Fibroblast of skin of back (primary cell): ENCODE results near the gene BTNL8. TPM values are rescaled to one million over a fixed set of nuclear protein-coding genes. Genes with fewer than 3 reads are reported as not detected.

ENCODE experiments used
- DNase-seq: peaks from one replicate; pipeline ENCODE4 v3.0.0-alpha.2; 2013
- polyA plus RNA-seq, 2 experiments: library from polyadenylated mRNA; unstranded; fragments of 120-200 nt; gene quantifications; one replicate each; pipeline ENCODE4 v1.2.1, GENCODE V29; 2013; ENCODE audit not compliant: insufficient read length in 2 of 2

BTNL8 gene, protein sequence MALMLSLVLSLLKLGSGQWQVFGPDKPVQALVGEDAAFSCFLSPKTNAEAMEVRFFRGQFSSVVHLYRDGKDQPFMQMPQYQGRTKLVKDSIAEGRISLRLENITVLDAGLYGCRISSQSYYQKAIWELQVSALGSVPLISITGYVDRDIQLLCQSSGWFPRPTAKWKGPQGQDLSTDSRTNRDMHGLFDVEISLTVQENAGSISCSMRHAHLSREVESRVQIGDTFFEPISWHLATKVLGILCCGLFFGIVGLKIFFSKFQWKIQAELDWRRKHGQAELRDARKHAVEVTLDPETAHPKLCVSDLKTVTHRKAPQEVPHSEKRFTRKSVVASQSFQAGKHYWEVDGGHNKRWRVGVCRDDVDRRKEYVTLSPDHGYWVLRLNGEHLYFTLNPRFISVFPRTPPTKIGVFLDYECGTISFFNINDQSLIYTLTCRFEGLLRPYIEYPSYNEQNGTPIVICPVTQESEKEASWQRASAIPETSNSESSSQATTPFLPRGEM
- polyA plus RNA-seq (2013, experiment 1 of 2; ENCODE audit: insufficient read length), result not detected
- polyA plus RNA-seq (2013, experiment 2 of 2; ENCODE audit: insufficient read length), result not detected

DNA sequence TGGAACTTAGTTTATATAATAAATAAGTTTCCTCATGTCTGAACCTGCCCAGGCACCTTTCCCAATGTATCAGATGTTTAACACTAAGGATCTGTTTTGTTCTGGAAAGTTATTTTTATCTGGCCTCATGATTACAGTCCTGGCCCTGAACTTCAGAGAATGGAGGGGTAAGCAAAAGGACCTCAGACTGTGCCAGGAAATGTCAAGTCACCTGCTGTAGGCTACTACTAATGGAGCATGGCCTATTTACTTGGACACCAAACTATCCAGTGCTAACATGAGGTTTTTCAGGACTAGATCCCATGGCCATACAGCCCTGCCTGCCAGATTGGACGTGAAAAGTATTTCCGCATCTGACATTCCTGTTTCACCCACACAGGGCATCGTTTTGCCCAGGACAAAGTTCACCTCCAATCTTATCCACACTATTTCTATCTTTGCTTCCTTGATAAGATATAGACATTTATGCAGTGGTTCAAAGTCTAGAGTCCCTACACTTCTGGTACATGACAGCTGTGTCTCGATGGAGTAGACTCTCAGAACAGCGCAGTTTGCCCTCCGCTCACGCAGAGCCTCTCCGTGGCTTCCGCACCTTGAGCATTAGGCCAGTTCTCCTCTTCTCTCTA, at the start of gene BTNL8:
Gene BTNL8, plus strand, starts transcription at position 539 of the 626 bp plus-strand sequence. CDS start 152 bp downstream, outside the sequence.
- DNase-seq, result no peak

DNA sequence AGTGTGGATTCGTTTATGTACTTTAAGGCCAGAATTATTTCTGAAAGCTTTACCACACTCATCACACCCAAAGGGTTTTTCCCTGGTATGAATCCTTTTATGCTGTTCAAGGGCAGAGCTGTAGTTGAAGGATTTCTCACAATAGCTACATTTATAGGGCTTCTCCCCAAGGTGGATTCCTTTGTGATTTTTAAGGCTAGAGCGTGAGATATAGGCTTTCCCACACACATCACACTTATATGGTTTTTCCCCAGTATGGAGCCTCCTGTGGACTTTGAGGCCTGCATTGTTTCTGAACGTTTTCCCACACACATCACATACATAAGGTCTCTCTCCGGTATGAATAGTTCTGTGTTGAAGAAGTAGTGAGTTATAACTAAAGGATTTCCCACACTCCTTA, 49.1 kb upstream of the BTNL8 start:
- DNase-seq, result no peak

DNA sequence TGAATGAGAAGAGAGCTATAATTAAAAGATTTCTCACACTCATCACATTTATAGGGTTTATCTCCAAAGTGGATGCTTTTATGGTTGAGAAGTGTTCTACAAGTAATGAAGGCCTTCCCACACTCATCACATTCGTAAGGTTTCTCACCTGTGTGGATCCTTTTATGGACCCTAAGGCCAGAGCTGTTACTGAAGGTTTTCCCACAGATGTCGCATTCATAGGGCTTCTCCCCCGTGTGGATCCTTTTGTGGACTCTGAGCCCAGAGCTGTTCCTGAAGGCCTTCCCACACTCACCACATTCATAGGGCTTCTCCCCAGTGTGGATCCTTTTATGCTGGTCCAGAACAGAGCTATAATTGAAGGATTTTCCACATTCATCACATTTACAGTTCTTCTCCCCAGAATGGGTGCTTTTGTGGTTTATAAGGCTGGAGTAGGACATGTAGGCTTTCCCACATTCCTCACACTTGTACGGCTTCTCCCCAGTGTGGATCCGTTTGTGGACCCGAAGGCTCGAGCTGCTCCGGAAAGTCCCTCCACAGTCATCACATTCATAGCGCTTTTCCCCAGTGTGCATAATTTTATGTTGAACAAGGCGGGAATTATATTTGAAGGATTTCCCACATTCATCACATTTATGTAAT, 48.4 kb upstream of the BTNL8 start:
- no peak for DNase-seq

DNA sequence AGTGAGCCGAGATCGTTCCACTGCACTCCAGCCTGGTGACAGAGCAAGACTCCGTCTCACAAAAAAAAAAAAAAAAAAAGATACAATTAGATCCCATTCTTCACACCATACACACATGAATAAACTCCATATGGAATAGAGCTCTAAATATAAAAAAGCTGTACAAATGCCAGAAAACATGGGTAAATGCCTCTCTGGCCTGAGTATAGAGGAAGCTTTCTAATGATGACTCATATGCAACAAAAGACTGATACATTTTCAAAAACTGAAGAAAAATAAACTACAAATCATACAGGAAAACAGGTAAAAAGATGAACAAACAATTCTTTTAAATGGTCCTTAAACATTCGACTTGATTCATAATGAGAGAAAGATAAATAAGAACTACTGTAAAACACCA, 46.5 kb upstream of the BTNL8 start:
- no peak for DNase-seq

DNA sequence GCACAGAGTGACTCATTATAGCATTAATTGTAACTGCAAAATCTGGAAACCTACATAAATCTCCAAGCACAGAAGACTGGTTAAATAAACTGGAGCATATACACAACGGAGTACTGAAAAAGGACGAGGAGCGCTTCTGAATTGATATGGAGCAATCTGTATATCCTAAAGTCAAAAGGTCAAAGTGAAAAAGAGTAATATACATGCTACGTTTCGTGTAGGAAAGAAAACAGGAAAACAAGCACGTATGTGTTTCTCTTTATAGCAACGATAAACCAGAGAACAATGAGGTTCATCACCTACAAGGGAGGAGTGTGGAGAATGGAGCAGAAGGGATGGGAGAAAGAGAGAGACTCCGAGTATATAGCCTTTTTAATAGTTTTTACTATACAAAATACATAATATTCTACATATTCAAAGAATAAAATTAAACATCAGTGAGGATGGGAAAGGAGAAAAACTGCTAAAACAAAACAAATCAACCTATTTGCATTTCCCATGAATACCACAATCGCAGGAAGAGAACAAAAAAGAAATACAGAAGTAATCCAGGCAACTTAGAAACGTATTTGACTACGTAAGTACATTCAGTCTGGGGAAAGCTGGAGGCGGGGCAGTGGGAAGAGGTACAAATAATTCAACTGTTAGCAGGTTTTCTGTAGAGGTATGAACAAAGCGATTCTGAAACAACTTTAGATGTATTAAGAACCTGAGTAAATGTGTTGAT, 45.7 kb upstream of the BTNL8 start:
- DNase-seq, result no peak

DNA sequence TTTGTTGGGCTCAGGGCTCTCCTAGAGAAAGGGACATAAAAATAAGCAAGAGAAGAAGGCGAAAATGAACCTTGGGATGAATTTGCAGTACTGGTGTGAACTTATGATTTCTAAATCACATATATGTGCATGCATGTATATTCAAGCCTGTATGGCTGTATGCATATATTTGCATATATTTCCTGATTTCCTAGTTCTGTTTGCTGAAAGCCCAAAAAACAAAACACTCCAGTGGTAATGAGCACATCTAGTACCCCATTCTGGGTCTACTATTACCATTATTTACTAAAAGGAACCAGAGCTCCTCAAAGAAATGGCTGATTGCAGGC, 45.1 kb upstream of the BTNL8 start:
- no peak for DNase-seq

DNA sequence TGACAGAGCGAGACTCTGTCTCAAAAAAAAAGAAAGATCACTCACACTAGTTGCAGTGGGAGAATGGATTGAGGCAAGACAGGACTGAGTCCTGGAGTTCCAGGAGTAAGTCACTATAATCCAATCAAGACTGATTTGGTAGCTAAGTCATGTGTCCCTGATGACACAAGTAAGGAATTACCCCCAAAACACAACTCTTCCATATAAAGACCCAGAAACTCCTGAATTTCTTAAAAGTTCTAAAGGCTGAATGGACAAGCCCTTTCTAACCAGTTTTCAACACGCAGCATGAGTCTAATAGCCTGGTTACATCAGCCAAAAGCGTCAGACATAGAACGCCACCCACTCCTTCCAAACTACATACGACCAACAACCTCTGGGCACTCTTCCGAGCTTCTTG, 40.4 kb upstream of the BTNL8 start:
- DNase-seq, result no peak

DNA sequence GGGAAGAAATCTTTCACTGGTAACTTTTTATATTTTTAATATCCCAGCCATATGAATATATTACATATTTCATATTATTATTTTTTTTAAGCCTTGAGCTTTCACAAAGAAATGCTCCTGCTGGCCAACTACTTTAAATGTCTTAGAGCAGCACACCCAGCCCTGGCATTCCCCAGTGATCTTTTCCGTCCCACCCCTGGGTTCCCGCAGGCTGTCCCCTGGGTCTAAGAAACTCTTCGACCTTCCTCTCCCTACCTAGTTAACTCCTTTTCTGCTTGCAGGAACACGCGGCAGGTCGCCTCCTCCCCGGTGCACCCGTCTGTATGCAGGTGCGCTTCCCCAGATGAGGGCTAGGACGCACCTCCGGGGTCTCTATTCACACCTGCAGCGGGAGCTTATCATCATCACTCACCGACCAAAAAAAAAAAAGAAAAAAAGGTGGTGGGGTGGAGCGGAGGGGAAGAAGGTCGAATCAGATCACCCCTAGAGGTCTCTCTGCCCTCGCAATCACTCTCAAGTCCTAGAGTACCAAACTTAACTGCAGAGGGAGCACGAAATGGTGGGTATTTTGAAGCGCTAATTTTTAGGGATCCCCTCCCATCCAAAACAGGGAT, 38.6 kb upstream of the BTNL8 start:
- peak; percentile 50 for DNase-seq

DNA sequence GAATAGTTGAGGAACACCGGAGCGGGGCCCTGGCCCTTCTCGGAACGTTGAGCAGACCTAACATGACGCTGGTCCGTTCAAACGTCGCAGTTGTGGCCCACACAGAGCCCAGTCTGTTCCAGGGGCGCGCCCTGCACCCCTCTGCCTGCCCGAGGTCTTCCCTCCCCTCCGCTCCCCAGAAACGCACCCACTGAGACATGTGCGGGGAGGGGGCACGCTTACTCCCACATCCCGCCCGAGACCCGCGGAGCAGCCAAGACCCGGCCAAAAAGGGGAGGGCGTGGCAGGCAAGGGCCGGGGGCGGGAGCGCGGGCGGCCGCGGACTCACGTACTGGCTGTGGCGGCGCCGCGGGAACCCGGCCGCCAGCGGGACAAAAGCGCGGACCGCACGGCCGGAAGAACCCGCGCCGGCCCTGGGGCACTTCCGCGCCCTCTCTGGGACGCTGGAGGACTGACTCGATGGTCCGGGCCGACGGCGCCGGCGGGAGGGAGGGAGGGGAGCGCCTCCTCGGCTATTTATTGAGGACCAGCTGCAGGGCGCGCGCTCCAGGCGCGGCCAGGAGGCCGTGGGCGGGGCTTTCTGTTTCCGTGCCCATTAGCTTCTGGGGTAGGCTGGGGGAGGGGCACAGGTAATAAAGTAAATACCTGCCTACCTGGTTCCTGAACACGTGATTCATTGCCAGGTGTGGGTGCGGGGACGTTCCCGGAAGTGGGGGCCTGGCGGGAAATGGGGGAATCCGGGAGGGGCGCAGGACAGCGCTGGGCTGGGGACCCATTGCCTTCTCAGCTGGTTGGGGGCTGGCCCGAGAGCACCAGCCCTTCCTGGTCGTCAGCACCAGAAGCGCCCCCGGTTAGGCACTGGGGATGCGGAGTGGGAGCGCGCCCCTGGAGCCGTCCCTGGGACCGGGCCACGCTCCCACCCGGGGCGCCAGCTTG, 37.8 kb upstream of the BTNL8 start, which contains the start of gene ZFP62:
Gene ZFP62, minus strand, starts transcription at position 390 of the 936 bp plus-strand sequence. Its CDS starts 57 bp downstream, at position 333.
- DNase-seq, result peak; percentile 92

DNA sequence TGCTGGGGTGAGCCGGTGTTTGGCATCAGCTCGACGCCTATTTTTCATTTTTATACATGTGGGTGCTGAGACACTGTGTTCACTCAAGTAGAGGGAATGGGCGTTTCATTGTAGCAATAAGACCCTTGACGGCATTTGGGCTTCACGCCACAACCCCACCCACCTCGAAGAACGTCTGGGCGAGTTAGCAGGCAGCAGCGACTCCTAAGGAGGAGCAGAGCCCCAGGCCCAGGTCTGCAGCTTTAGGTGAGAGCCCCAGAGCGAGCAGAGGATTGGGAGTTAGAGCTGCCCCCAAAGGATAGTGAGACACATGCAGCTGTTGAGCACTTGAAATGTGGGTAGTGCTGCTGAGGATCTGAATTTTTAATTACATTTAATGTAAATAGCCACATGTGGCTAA, 36.3 kb upstream of the BTNL8 start:
- no peak for DNase-seq

DNA sequence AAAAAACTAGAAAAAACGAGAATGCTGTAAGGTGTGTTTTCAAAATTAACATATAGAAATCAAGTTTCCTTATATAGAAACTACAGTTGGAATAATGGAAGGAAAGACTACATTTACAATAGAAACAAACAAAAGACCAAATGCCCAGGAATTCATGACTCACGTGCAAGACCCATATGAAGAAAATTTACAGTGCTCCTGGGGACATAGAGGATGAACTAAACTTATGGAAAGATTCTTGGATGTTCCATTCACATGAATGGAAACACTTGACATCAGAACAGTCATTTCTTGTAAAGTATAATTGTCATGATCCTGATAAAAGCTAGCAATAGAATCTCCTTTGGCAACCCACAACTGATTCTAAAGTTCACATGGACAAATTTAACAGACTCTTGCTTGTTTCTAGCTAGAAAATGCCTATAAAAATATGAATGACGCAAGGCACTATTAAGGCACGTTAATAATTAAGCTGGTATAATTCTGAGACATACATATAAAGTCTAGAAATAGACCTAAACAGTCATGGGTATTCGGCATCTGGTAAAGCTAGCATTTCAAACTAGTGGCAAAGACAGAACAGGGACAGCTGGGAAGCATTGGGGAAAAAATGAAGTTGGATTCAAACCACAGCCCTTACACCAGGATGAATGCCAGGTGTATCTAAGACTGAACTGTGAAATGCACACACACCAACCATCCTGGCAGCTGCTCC, 32.8 kb upstream of the BTNL8 start:
- DNase-seq, result peak; percentile 31

DNA sequence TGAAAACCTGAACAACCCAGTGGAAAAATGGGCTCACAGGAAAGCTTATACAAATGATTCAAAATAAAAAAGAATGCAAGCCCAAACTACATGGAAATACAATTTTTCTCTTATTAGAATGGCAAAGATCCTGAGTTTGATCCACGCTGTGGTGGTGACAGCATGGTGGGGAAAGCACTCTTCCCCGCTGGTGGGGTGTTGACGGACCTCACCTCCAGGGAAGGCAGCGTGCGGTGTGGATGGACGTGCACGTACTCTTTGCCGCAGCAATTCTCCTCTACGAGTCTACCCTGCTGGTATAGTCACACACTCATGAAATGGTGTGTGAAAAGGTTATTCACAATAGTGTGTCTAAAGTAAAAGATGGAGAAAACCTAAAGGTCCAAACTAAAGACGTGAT, 32.0 kb upstream of the BTNL8 start:
- no peak for DNase-seq

DNA sequence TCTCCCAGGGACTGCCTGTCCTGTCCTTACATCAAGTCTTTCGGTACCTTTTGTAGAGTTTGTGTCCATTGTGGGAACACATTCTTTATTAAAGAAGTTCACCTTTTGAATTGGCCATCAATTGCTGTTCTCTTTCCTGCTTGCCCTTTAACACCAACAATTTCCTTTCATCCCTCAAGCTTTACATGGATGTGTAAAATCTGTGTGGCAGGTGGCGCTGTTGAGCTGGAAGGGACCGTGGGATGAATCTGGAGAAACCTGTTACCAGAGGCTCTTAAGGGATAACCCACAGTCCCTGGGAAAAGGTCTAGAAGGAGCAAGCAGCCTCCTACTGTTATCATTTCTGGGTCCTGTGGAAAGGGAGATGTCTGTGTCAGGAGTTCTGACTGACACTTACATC, 30.0 kb upstream of the BTNL8 start:
- DNase-seq, result peak; percentile 66

DNA sequence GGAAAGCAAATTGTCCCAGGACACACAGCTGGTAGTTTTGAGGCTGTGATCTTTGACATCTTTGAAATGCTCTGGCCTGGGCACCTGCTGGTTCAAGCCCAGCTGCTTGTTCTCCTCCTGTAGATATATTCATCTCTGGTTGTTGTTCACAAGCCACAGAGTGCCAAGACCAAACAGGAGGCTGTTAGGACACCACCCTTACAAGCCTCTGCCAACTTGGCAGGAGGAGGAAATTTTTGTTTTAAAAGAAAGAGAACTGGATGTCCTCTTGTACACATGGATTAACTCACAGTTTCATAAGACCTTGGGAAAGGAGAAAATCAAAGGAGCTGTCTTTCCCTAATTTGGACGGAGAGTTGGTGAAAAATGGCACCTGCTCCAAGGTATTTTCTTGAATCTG, 29.4 kb upstream of the BTNL8 start:
- DNase-seq, result no peak

DNA sequence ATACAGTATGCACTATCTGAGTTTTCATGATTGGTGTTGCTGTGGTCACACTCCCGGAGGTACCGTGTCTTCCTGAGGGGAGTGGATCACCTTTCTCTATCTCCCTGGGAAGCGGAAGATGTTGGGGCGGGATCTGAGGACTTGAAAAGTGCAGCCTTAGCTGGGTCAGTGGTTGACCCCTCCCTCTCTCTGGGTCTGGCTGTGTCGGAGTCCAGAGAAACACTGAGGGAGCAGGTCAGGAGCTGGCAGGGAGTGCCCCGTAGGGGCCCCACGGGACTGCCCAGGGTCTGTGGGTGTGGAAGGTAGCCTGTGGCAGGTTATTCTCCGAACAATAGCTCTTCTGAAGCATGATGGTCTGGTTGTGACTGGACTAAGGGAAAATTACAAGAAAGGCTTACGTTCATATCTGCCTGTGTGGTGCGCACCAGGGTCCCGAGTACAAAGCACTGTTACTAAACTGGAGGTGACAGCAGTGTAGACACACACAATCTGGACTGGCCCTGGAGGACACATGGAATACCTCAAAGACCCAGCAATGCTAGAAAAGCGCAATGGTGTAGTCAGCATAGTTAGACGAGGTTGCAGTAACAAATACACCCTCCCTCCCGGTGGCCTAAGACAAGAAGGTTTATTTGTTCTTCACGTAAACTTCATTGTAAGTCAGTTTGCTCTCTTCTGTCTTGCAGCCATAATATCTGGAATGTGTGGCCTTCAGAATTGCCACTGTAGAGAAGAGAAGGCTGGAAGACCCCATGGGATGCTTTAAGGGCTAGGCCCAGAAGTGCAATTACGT, 28.5 kb upstream of the BTNL8 start:
- DNase-seq, result no peak

DNA sequence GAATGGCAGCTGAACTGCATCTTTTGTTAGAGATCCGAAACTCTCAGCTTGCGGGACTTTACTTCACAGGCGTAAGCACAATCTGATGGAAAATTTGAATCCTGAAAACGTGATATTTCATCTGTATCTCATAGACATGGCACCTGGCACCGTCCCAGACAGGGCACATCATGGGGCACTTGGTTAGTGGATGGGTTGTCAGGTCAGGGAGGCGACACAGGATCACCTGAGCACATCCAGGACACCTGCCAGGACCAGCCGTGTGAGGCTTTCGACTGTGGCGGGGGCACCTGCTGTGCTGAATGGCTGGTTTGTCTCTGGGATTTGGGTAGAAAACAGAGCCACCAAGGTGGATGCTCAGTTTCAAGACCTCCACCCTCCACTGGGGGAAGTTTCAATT, 26.5 kb upstream of the BTNL8 start:
- DNase-seq, result no peak

DNA sequence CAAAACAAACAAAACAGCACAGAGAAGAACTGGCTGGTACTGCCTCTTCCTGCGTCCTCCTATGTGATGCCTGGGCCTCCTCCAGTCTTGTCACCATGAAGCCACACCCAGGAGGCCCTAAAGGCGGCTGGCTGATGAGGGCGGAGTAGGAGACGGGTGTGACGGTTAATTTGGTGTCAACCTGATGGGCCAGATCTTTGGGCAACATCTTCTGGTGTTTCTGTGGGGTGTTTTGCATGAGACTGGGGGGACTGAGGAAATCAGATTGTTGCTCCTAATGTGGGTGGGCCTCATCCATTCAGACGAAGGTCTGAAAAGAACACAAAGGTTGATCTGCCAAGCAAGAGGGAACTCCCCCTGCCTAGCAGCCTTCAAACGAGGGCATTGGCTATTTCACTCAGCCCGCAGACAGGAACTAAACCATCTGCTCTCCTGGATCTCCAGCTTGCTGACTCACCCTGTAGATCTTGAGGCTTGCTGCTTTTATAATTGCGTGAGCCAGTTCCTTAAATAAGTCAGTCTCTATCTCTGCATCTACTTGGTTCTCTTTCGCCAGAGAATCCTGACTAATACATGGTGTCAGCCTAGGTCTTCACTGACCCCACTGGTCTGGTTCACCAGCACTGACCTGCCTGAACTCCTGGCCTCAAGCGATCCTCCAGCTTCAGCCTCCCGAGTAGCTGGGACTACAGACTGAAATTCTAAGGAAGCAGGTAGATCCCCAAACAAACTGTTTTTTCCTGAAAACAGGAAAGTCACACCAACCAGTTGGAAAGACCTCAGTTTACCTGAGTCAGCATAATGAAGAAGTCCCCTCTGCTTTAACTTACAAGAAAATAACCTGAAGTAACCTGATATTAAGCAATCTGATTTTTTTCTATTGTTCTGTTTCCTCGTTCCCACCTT, 25.1 kb upstream of the BTNL8 start:
- peak; percentile 7 for DNase-seq

DNA sequence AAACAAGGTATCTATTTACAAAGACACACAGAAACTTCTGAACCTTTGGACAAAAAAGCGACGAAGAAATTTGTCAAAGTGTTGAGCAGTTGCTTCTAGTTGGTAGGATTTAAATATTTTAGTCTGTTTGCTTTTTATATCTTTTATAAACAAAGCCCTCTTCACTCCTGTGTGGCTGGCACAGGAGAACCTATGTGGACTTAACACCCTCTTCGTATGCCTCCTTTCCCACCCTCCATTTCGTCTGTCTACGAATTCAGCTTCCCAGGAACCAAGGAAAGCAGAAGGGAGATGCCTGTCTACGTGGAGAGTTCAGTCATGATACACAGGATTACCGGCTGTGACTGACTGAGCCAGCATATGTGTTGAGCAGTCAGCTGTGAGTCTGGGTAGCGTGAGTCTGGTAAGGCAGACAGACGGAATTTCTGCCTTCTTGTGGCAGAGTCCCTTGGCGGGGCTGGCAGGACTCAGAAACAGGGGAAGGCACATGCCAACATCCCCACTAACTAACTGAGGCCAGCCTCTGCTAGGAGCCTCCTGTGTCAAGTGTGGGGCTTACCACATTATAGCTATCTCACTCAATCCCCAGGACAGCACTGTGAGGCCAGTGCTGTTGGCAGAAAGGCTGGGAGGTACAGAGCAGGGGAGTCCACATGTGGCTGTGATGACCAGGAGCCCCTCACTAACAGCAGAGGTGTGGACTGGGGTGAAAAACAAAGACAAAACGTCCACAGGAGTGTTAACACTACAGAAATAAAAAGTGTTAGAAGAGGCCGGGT, 24.0 kb upstream of the BTNL8 start:
- no peak for DNase-seq
